AG10803 (cell line): ENCODE results near the gene SLC30A2.
"Not testable (repeated sequence)": the region's sequence is repeated elsewhere in the genome, so short reads cannot be mapped to it uniquely, and the experiment has no call there.

Experiments
- DNase-seq: peaks from one replicate; pipeline ENCODE4 v3.0.0; 2010; ENCODE audit warnings: low read depth
- H3K4me3 ChIP-seq: 2 replicates; pipeline ENCODE4 v1.5.1; 2011; ENCODE audit warnings: mild to moderate bottlenecking, low read length, control low read depth
- CTCF ChIP-seq: conservative IDR thresholded peaks from 2 replicates; pipeline ENCODE4 v1.5.1; 2011; ENCODE audit warnings: mild to moderate bottlenecking, low read length, control low read depth, inconsistent platforms

Gene SLC30A2

GRCh38 chr1:26045722-26046245 is at the start of gene SLC30A2:
Gene SLC30A2 (minus strand): TSS chr1:26046118. CDS start chr1:26045896, 222 bp downstream.
- no peak for DNase-seq
- no peak within 1 kb of the TSS for H3K4me3 ChIP-seq
- no peak for TF ChIP-seq CTCF

- no peak overlapping the region for H3K4me3 ChIP-seq
- peak; percentile 14; the same call in 1 of the 2 replicates for TF ChIP-seq CTCF
- peak; percentile 17 for DNase-seq
Measured at GRCh38 chr1:26094677-26095383, 48.9 kb upstream of the SLC30A2 start.

- no peak for TF ChIP-seq CTCF
- no peak for DNase-seq
- no peak overlapping the region for H3K4me3 ChIP-seq
Measured at GRCh38 chr1:26094076-26094669, 48.3 kb upstream of the SLC30A2 start.

GRCh38 chr1:26093569-26093968 is 47.7 kb upstream of the SLC30A2 start:
- not testable (repeated sequence) for H3K4me3 ChIP-seq, DNase-seq

GRCh38 chr1:26092422-26092821 is 46.5 kb upstream of the SLC30A2 start:
- DNase-seq, result no peak
- no peak overlapping the region for H3K4me3 ChIP-seq
- no peak for TF ChIP-seq CTCF

GRCh38 chr1:26090893-26091292 is 45.0 kb upstream of the SLC30A2 start:
- DNase-seq, result no peak
- no peak overlapping the region for H3K4me3 ChIP-seq
- TF ChIP-seq CTCF, result no peak

- no peak overlapping the region for H3K4me3 ChIP-seq
- no peak for TF ChIP-seq CTCF
- no peak for DNase-seq
Measured at GRCh38 chr1:26089125-26089524, 43.2 kb upstream of the SLC30A2 start.
